ENCODE results near the gene MKLN1. TPM values are rescaled to one million over a fixed set of nuclear protein-coding genes. Genes with fewer than 3 reads are reported as not detected.

Gene MKLN1
- total and polyA plus RNA-seq, 2 of the 4 experiments (the other 2 are of a cell fraction) = 17.5 to 52.0 TPM

GRCh38 chr7:131509781-131510180 lies 182.1 kb downstream of the MKLN1 start:
- POLR2A ChIA-PET (ENCODE audit: unreplicated experiment) = no interaction called here

More at GRCh38 chr7:131509781-131510180, 182.1 kb downstream of the MKLN1 start:
- no peak overlapping the region for H2BK20ac ChIP-seq (ENCODE audit: low read depth, low read length)
- H4K91ac ChIP-seq (ENCODE audit: insufficient read depth, low read depth, low read length) = no peak overlapping the region
- in situ Hi-C loops (cut with MboI; ENCODE audit: low sequenced_read_pairs) = loop anchor here (5.0 kb wide), 1 partner anchor 143 kb away; no protein-coding TSS in a partner anchor
- CTCF ChIA-PET = no interaction called here
- no peak overlapping the region for H2BK120ac ChIP-seq (ENCODE audit: low read depth, low read length)
- H2BK5ac ChIP-seq (ENCODE audit: low read depth, low read length, poor library complexity, severe bottlenecking) = no peak overlapping the region
- no peak overlapping the region for H2AK9ac ChIP-seq (replicated peaks; ENCODE audit: low read depth, low read length, poor library complexity)
- ATAC-seq (ENCODE audit: low read depth) (no peak), DNase-seq (no peak)
- H4K20me1 ChIP-seq (ENCODE audit: insufficient read depth, low read length) = no peaks in the 10 kb centered on the region
- no peak overlapping the region for H3K4me2 ChIP-seq (ENCODE audit: low read depth, low read length)
- no peak overlapping the region for H3K18ac ChIP-seq (ENCODE audit: low read depth, low read length)
- no peaks in the 10 kb centered on the region for H3K9me3 ChIP-seq (ENCODE audit: control insufficient read depth, insufficient read depth, low read length)
- no CpG with 5 or more reads among the region's 8 CpGs for WGBS, 2 experiments (ENCODE audit: extremely low coverage in 2 of 2, insufficient read length in 1 of 2)
- H3K23ac ChIP-seq (ENCODE audit: low read depth, low read length) = no peak overlapping the region
- dilution Hi-C loops (cut with HindIII; ENCODE audit: low sequenced_read_pairs, unreplicated experiment) = no loop called here
- H4K5ac ChIP-seq (ENCODE audit: low read depth, low read length) = no peak overlapping the region
- no peaks in the 10 kb centered on the region; the same call in 1 of the 2 replicates for H3K27me3 ChIP-seq (ENCODE audit: control insufficient read depth, insufficient read depth, low read length)
- intact Hi-C loops (cut with micrococcal nuclease) = no loop called here
- H3K4me1 ChIP-seq (ENCODE audit: control insufficient read depth, insufficient read depth, low read length) = no peaks in the 10 kb centered on the region
- H3K9me1 ChIP-seq (ENCODE audit: insufficient read depth, low read length) = peaks cover 4% of the 10 kb centered on the region
- H3K4ac ChIP-seq (ENCODE audit: low read depth, low read length) = no peak overlapping the region
- H2AFZ ChIP-seq (replicated peaks; ENCODE audit: low read length, poor library complexity) = no peak overlapping the region
- no peak overlapping the region for H2AK5ac ChIP-seq (ENCODE audit: low read depth, low read length)
- TF ChIP-seq BHLHE40 (IDR thresholded peaks at IDR 0.05; ENCODE audit: low read depth, low read length) (no peak), MAZ (IDR thresholded peaks at IDR 0.05; ENCODE audit: borderline replicate concordance, low read depth, low read length) (no peak), CHD1 (IDR thresholded peaks at IDR 0.05; ENCODE audit: low read depth, low read length) (no peak), MXI1 (IDR thresholded peaks at IDR 0.05; ENCODE audit: borderline replicate concordance, low read depth, low read length) (no peak), CTCF (conservative IDR thresholded peaks at IDR 0.05; ENCODE audit: low read depth, low read length) (no peak), FOS (IDR thresholded peaks at IDR 0.05; ENCODE audit: low read depth, low read length) (no peak), RCOR1 (IDR thresholded peaks at IDR 0.05; ENCODE audit: insufficient replicate concordance, low read length) (no peak), ELK1 (IDR thresholded peaks at IDR 0.05; ENCODE audit: borderline replicate concordance, low read depth, low read length) (no peak), MAFK (IDR thresholded peaks at IDR 0.05; ENCODE audit: low read depth, low read length) (no peak), POLR2A (IDR thresholded peaks at IDR 0.05; ENCODE audit: low read depth, low read length) (no peak), CEBPB (IDR thresholded peaks at IDR 0.05; ENCODE audit: low read depth, low read length) (no peak), NFE2L2 (IDR thresholded peaks at IDR 0.05; ENCODE audit: low read depth, low read length) (no peak)
- H2BK15ac ChIP-seq (ENCODE audit: low read depth, low read length) = no peak overlapping the region
- no peak overlapping the region for H3K27ac ChIP-seq (ENCODE audit: insufficient read depth, low read length)
- no peak overlapping the region for H3K56ac ChIP-seq (ENCODE audit: extremely low read depth, insufficient read depth, low read length)
- no peak overlapping the region for H3K9ac ChIP-seq (ENCODE audit: low read depth, low read length)
- no TSS peak for BruUV-seq (replicated peaks)
- H3K36me3 ChIP-seq (ENCODE audit: control insufficient read depth, insufficient read depth, low read length) = no peaks in the 10 kb centered on the region
- H3K4me3 ChIP-seq (ENCODE audit: insufficient read depth, low read depth, low read length) = no peak overlapping the region
- no peak overlapping the region for H3K14ac ChIP-seq (replicated peaks; ENCODE audit: low read depth, low read length)
- H4K8ac ChIP-seq (ENCODE audit: low read depth in 2 of 2, low read length in 2 of 2) = no peak overlapping the region
- H3K79me1 ChIP-seq (ENCODE audit: low read depth in 1 of 2, low read length in 2 of 2) = peaks cover 0 to 6% of the 10 kb centered on the region in 2 experiments; a peak in 1 of 4 replicates
